Measurements from ENCODE around the gene AATK.

The AATK gene

GRCh38 chr17:81114351-81115093 is 51.5 kb downstream of the AATK start:
- DNase-seq (ENCODE audit: low read depth, low spot score), result no peak

- DNase-seq (ENCODE audit: low read depth, low spot score), result no peak
Measured at GRCh38 chr17:81113158-81113724, 52.8 kb downstream of the AATK start.

- DNase-seq (ENCODE audit: low read depth, low spot score), result no peak
Measured at GRCh38 chr17:81112450-81112849, 53.6 kb downstream of the AATK start.

GRCh38 chr17:81111066-81111465 is 55.0 kb downstream of the AATK start:
- no peak for DNase-seq (ENCODE audit: low read depth, low spot score)

DNA sequence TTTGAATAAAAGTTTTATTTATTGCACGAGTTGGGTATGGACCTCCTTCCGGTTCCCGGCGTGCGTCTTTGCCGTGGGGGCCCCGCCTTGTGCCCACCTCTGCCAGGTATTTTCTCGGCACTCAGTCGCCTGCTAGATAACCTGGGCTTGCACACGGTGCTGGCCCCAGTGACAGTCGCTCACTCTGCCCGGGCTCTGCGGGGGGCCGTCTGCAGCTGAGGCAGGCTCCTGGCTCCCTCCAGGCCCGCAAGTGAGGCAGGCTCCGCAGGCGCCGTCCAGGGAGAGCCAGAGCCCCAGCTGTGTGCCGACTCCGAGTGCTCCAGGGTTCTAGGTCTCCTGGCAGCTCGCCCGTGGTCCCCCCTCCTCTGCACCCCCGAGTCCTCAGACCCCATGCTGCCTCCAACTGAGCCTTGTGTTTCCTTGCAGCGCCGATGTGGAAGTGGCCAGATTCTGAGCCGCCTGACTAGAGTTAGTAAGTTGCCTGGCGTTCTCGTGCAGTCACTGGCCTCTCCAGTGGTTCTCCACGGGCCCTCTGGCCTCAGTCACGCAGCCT is 55.5 kb downstream of the AATK start:
- DNase-seq (ENCODE audit: low read depth, low spot score), result no peak

DNA sequence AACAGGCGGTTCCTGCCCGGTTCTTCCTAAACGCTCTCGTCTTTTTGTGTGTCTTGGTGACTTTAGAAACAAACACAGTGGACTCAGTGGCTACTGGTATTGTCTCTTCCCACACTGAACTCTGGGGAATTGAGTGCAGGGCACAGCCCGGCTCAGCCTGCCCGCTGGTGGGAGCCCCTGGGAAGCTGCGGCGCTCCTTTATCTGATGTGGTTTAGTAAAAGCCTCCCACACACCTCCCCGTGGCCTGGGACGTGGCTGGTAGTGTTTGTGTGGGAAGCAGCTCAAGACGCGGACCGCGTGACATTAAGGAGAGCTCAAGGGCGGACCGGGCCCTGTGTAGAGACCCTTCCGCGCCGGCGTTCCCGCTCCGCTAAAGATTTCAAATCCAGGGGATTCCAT is 56.1 kb downstream of the AATK start:
- DNase-seq (ENCODE audit: low read depth, low spot score), result no peak

DNA sequence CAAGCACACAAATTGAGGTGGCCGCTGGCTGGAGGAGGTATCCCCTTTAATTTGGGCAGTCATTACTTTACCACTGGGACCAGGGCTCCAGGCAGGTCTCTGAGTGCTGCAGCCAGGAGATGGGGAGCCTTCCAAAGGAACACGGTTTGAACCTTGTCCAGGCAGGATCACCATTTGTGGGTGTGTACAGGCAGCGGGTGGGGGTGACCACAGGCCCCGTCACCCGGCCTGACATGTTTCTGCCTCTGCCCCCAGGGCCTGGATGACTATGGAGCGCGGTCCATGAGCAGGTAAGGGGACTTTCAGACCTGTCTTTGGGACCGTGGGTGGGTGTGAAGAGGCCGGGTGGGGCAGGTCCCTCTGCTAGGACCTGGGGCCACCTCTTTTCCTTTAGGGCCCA is 57.8 kb downstream of the AATK start:
- DNase-seq (ENCODE audit: low read depth, low spot score), result no peak

DNA sequence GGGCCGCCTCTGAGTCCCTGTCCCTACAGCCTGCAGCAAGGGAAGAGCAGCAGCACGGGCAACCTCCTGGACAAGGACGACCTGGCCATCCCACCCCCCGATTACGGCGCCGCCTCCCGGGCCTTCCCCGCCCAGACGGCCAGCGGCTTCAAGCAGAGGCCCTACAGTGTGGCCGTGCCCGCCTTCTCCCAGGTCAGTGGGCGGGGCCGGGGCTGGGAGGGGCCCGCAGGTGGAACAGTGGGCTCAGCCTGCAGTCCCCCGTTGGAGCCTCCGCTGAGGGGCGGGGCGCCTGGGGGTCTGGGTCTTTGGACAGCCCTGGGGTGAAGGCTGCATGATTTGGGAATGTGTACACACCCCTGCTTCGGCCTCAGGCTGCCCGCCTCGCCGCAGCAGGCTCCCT is 59.3 kb downstream of the AATK start:
- DNase-seq (ENCODE audit: low read depth, low spot score), result no peak

DNA sequence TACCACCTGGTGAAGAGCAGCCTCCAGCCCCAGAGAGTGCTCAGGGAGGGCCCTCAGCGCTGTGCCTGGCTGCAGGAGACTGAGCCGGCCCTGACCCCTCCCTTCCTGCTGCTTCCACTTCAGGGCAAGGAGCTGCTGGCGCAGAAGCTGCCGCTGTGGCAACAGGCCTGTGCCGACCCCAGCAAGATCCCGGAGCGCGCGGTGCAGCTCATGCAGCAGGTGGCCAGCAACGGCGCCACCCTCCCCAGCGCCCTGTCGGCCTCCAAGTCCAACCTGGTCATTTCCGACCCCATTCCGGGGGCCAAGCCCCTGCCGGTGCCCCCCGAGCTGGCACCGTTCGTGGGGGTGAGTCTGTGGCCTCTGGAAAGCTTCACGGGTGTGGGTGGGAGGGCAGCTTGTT is 62.6 kb downstream of the AATK start:
- no peak for DNase-seq (ENCODE audit: low read depth, low spot score)

DNA sequence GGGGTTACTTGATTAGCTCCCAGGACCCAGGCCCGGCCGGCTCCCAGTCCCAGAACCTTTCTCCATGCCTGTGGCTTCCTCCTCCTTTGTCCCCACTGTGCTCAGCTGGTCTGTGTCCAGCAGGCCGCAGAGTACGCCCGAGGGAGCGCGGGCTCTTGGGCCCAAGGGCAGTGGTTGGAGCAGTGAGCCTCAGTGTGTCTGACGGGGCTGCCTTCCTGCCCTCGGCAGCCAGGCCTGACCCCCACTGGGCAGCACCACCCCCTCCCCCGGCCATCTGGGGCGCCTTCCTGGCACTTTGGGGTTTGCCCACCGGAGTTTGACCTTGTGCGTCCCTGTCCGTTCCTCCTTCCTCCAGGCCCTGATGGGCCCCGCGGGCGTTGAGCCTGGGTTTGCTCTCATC is 63.2 kb downstream of the AATK start:
- no peak for DNase-seq (ENCODE audit: low read depth, low spot score)

GRCh38 chr17:81102352-81102751 is 63.7 kb downstream of the AATK start:
- no peak for DNase-seq (ENCODE audit: low read depth, low spot score)

- peak; percentile 92 for DNase-seq (ENCODE audit: low read depth, low spot score)
Measured at GRCh38 chr17:81101614-81102306, 64.3 kb downstream of the AATK start.

GRCh38 chr17:81100668-81101067 is 65.4 kb downstream of the AATK start:
- no peak for DNase-seq (ENCODE audit: low read depth, low spot score)

GRCh38 chr17:81099888-81100287 is 66.1 kb downstream of the AATK start:
- no peak for DNase-seq (ENCODE audit: low read depth, low spot score)

GRCh38 chr17:81097943-81098308 is 68.1 kb downstream of the AATK start:
- peak; percentile 73 for DNase-seq (ENCODE audit: low read depth, low spot score)

GRCh38 chr17:81097134-81097942 is 68.7 kb downstream of the AATK start:
- DNase-seq (ENCODE audit: low read depth, low spot score), result peak; percentile 95

DNA sequence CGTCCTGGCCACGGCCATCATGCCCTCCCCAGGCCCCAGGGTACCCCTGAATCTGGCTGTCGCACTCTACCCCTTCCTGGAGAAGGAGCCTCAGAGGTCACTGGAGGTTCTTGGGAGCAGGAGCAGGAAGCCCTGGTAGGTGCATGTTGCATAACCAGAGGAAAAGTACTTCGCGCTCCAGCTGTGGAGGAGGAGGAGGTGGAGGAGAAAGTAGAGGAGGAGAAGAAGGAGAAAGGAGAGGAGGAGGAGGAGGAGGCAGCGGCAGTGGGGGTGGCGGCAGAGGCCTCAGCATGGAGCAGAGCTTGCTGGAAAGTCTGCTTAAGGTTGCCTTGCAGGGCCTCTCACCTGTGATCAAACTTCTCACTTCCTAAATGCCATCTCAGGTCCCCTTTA is 69.3 kb downstream of the AATK start:
- DNase-seq (ENCODE audit: low read depth, low spot score), result no peak

DNA sequence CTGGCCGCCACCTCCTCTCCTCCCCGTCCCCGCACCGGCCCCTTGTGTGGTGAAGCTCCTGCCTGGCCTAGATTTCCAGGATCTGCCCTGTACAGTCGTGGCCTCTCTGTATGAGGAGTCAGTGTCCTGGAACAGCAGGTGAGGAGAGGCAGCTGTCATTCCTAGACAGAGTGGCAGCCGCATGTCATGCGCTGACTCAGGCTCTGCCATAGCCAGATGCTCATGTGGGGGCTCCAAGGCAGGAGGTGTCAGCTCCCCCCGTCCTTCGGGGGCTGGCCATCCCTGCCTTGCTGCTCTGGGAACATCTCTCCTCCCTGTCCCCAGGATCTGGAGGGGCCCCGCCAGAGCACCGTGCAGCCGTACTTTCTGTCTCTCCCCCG is 70.6 kb downstream of the AATK start:
- DNase-seq (ENCODE audit: low read depth, low spot score), result no peak

GRCh38 chr17:81094509-81095382 is 71.3 kb downstream of the AATK start:
- peak; percentile 99 for DNase-seq (ENCODE audit: low read depth, low spot score)

- no peak for DNase-seq (ENCODE audit: low read depth, low spot score)
Measured at GRCh38 chr17:81093619-81094508, 72.2 kb downstream of the AATK start.

All from astrocyte of the hippocampus (primary cell).